NOMO-1 treated with DMSO at 0.1 percent for 48 hours (cell line): Measurements from ENCODE around the gene PPP1R14C.
"Not testable (repeated sequence)": the region's sequence is repeated elsewhere in the genome, so short reads cannot be mapped to it uniquely, and the experiment has no call there.

Experiments
- DNase-seq: peaks from one replicate; lab custom pipeline; 2025; ENCODE audit not compliant: unreplicated experiment; lab: John Stamatoyannopoulos, UW

PPP1R14C gene

DNA sequence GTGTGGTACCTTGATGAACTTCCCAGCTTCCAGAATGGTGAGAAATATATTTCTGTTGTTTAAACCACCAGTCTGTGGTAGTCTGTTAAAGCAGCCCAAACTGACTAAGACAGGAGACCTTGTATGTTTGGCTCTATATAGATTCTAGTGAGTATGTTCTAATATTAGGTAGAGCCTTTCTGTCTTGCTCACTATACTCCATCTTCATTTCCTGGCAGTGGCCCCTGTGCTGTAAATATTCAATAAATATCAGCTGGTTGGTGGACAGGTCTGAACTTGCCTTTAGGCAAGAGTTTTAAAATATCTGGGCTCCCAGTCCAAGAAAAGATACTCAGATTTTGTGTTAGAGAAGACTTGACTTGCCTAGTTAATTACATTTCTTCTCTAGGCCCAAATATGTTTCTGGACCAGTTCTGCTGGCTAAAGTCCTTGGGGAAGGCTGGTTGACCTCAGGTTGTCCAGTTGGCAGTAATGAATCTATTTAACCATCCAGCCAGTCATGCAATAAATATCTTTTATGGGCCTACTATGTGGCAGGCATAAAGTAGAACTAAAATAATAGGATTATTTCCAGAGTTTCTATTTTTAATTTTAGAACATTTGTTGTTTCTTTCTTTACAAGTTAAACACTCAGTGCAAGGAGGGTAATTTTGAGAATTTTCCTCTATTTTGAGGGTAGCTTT is 22.3 kb downstream of the PPP1R14C start:
- no peak for DNase-seq

GRCh38 chr6:150167479-150167873 is 24.6 kb downstream of the PPP1R14C start:
- DNase-seq: no peak

DNA sequence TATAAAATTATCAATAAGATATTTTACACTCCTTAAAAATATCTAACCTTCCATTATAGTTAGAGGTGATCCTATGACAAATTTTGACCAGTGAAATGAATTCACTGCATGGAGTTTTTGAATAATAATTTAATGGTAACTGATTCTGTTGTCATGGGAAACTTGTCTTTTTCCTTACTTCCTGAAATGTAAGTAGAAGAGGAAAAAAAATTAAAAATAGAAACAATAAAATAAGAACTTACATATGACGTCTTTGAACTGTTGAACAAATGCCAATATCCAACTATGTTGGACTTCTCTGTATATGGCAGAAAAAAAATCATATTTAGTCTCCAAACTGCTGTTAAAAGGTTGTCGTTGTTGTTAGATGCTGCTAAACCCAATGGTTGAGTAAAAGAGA is 26.3 kb downstream of the PPP1R14C start:
- DNase-seq: no peak

DNA sequence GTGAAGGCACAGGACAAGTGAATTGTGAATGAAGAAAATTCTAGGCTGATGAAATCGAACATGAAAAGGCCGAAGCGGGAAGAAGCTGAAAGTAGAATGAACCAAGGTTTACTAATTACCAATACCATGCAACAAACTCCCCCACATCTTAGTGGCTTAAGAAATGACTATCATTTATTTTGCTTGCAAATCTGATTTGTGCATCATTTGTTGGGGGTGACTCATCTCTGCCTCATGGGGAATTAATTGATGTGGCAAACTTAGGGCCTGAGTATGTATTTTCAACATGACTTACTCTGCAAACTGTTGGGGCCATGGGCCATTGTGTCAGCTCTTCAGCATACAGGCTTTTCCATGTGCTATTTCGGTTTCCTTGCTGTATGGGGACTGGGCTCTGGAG is 26.8 kb downstream of the PPP1R14C start:
- DNase-seq: peak; percentile 5

GRCh38 chr6:150172929-150173328 is 30.1 kb downstream of the PPP1R14C start:
- no peak for DNase-seq

DNA sequence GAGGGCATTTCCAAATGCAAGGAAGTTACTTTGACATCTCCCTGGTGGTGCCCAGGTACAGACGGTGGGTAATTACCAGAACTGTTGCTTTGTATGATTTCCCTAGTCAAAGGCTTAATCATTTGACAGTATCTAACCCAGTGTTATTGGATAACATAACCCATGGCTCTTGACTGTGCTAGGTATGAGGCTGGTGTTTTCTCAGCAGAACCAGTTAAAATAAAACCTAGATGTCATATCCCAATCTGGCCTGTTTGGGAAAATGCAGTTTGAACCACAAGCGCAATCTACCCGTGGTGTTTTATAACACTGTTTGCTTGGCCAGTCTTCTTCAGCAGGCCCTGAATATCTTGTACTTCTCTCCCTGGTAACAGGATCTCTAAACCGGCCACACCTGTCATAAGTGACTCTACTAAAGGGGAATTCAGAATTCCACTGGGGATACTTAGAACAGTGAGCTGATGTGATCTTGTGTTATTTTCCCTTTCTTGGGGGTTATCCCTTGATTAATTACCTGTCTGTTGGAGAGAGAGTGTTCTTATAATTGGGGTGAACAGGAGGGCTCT is 32.8 kb downstream of the PPP1R14C start:
- DNase-seq: no peak

DNA sequence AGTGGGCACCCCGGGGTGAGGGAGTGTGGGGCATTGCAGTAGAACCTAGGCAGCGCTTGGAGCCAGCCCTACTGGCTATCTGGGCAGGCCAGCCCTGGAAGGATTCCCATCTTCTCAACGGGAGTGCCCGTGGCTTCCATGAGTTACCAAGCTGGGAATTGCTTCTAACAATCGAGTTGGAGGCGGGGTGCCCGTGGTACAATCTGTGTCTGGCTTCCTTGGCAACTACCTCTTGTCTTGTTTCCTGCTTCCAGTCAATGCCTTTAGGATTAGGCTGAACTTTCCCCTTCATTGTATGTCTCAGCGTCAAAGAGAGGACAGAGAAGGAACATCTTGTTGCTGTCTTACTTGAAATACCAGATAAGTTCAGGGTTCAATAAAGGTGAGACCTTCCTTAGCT is 33.3 kb downstream of the PPP1R14C start:
- no peak for DNase-seq

- no peak for DNase-seq
Measured at GRCh38 chr6:150176659-150177058, 33.8 kb downstream of the PPP1R14C start.

GRCh38 chr6:150177259-150177951 is 34.6 kb downstream of the PPP1R14C start:
- no peak for DNase-seq

DNA sequence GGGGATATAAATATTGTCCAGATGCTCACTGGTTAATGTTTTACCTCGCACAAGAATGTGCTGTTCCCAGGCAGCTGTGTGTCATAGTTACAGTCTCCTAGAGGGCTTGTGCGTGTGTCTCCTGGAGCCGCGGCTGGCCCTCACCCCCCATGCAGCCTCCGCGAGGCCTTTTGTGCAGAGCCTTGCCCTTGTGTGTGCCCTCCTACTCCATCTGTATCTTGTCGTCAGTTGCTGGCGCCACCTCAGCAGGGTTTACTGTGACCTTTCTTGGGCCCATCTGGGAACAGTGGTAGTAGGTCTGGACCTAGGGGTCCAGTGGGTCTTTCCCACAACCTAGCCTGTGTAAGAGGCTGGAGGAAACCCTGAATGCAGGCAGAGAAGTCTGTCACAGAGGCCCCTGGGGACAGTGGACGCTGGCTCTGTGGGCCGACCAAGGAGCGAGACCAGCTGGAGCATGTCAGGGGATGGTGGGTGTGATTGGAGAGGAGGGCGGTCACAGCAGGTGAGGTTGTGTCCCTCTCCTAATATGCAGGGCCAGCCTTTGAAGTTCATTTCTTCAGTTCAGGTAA is 35.2 kb downstream of the PPP1R14C start:
- DNase-seq: no peak

DNA sequence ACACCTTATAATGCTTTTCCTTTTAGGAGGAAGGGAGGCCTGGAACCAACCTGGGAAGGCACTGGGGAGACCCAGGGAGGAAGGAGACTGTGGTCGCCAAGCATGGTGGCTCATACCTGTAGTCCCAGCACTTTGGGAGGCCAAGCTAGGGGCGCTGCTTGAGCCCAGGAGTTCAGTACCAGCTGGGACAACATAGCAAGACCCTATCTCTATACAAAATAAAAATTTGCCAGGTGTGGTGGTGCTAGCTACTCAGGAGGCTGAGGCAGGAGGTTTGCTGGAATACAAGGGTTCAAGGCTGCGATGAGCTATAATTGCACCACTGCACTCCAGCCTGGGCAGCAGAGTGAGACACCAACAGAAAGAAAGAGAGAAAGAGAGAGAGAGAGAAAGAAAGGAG is 36.2 kb downstream of the PPP1R14C start:
- no peak for DNase-seq

GRCh38 chr6:150179907-150180424 is 37.1 kb downstream of the PPP1R14C start:
- DNase-seq: not testable (repeated sequence)

DNA sequence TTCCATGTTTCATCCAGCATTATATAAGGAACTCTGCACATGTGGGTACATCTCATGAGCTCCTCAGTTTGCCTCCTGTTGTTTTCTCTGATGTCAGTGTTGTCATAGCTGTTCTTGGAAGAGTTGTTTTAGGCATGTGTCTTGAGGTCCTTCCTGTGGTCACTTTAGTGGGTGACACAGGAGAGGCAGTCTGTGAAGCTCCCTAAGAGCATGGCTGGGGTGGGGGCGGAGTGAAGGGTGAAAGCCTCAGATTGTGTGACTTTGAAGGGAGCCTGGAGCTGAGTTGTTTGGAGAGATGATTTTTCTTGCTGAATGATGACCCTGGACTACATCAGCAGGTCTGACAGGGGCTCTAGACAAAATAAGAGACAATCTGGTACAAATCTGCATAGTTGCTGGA is 37.7 kb downstream of the PPP1R14C start:
- DNase-seq: no peak

GRCh38 chr6:150182460-150183078 is 39.7 kb downstream of the PPP1R14C start:
- DNase-seq: no peak

DNA sequence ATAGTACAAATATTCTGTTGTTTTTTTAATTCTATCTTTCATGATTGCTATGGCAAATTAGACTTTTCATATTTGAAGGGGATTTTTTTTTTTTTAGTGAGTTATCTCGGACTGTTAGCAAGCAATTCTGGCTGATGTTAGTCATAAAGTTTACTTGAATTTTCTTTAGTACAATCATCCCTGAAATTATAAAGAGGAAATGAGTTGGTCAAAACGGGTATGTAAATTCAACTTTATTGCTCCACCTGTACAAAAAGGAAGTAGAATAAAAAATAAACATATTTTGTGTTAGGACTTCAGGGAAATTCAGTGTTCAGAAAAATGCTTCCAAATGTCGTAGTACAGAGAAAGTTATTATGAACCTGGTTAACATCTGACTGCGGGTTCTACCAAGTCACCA is 40.3 kb downstream of the PPP1R14C start:
- DNase-seq: peak; percentile 80

DNA sequence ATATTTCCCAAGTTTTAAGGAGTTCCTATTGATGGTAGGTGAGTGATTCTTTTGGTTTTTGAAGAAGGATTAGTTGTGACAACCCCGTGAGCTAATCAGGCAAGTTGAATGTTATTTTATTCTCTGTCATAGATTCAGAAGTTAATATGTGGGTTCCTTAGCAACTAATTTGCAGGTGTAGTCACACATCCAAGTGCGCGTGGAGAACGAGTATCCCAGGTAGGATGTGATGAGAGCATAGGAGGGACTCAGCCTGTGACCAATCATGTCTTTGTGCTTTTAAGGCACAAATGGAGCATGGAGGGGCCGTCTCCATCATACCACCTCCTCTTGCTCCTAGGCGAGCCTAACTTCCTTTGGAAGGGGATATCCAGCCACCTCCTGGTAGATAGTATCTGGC is 41.1 kb downstream of the PPP1R14C start:
- DNase-seq: no peak

- DNase-seq: peak; percentile 48
Measured at GRCh38 chr6:150184850-150185731, 42.2 kb downstream of the PPP1R14C start.

- no peak for DNase-seq
Measured at GRCh38 chr6:150185732-150186117, 42.9 kb downstream of the PPP1R14C start.

GRCh38 chr6:150186129-150186898 is 43.5 kb downstream of the PPP1R14C start:
- no peak for DNase-seq

- DNase-seq: not testable (repeated sequence)
Measured at GRCh38 chr6:150187433-150187832, 44.6 kb downstream of the PPP1R14C start.
